Measurements from ENCODE around the gene SLC6A2.

- TF ChIP-seq CTCF (IDR thresholded peaks at IDR 0.05; ENCODE audit: borderline replicate concordance, extremely low read depth, low read length, poor library complexity, severe bottlenecking) (no peak), EZH2 (IDR thresholded peaks at IDR 0.05; ENCODE audit: borderline replicate concordance, low read depth, low read length, severe bottlenecking) (no peak)
Observed at GRCh38 chr16:55700961-55701360, 45.2 kb downstream of the SLC6A2 start.

Data from DND-41 (cell line).